Left ventricle myocardium superior (tissue), 1 donor: ENCODE measurements around the gene TTC24. TPM values are rescaled to one million over a fixed set of nuclear protein-coding genes. Genes with fewer than 3 reads are reported as not detected.
"Not testable (repeated sequence)": the region's sequence is repeated elsewhere in the genome, so short reads cannot be mapped to it uniquely, and the experiment has no call there.

Experiments
- ATAC-seq: fragments of 200-7000 bp; cut with Tn5 transposase; one replicate; pipeline ENCODE4 v1.9.1; 2020; ENCODE audit warnings: mild to moderate bottlenecking, moderate library complexity
- DNase-seq: peaks from one replicate; pipeline ENCODE4 v3.0.0-alpha.2; 2020
- intact Hi-C: fragments of 100-400 bp; cut with micrococcal nuclease; formaldehyde crosslinking; loops from one replicate; pipeline ENCODE4 v1.11.0; 2022
- total RNA-seq: library from RNA; stranded (reverse); fragmentation: NEBNext Ultra II Directional; extraction: Animal tissue kit (Norgen Biotek cat#: 25700); gene quantifications from one replicate; pipeline ENCODE4 v1.2.1, GENCODE V29; 2021
- donor health status: DM: no; HTN: yes; CAD: no; lungs with severe emphysema.

The TTC24 gene
- total RNA-seq, 1 donor from 2014 or later, result not detected

DNA sequence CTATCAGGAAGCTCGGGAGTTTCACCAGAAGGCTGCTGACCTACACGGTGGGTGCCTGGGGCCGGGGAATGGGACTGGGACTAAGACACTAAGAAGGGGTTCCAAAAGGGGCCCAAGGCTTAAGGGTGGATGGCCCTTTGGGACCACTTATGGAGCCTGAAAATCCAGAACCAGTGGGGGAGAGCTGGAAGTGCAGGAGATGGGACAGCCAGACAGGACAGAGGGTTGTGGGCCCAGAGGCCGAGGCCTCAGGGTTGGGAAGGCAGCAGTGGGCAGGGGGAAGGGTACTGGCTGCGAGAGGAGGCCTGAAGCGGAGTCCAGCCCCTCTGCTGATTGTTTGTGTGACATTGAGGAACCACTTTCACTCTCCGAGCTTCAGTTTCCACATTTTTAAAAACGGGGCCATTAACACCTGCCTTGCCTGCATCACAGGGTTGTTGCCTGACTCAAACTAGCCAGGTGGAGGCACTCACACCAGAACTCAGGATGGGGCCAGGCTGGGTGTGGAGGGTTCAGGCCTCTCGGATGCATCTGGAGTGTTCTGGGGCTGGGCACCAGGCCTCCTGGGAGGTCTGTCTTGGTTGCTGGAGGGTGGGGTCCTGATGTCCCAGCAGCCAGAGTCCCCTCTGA, 3.0 kb downstream of the TTC24 start:
- ATAC-seq, result no peak
- intact Hi-C loops, result no loop called here
- DNase-seq, result no peak

DNA sequence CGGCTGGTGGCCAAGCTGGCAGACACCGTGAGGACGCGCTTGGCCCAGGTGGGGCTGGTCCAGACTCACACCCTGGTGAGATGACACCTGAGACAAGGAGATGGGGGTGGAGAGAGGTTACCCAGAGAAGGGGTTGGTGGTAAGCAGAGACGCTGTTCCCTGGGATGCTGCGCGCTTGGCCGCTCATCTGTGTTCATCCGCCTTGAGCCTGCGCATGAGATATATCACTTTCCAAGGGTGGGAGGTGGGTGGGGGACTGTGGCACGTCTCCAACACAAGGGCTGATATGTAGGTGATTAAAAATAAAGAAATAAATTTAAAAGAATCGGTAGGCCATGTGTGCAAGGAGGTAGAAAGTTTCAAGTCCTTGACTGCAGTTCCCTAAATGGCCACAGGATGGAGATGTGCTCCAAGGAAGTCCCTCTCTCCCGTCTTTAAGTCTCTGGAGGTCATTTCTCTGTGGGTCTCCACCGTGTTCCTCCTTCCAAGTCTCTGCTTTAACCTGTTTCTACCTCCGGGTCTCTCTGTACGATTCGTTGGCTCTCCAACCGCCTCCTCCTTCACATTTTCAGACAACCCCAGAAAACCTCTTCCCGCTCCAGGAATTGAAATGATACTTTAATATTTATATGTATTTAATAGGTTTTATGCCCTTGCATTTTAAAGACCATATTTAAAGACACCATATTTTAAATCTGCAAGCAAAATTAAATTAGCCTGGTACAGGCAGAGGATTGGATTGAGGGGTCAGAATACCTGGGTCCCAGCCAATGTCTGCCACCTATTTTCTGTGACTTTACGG, 4.5 kb downstream of the TTC24 start:
- intact Hi-C loops, result loop anchor here (2.0 kb wide), 1 partner anchor 25 kb away; no protein-coding TSS in a partner anchor
- ATAC-seq (peak; percentile 58), DNase-seq (peak; percentile 37)

DNA sequence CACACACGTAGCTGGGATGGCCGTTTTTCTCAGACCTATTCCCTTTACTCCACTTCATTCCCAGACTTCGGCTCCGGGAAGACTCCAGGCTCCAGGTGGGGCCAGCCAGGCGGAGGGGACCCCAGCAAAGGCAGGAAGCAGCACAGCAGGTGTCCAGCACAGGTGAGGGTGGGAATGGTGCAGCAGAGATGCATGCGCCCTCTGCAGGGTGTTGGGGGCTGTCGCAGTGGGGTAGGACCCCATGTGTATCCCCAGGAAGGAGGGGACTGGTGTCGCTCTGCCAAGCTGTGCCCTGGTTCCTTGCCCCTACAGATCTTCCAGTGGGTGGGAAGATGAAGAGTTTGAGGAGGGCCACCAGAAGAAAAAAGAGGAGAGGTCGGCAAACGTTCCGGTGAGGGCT, 5.3 kb downstream of the TTC24 start:
- no peak for ATAC-seq

DNA sequence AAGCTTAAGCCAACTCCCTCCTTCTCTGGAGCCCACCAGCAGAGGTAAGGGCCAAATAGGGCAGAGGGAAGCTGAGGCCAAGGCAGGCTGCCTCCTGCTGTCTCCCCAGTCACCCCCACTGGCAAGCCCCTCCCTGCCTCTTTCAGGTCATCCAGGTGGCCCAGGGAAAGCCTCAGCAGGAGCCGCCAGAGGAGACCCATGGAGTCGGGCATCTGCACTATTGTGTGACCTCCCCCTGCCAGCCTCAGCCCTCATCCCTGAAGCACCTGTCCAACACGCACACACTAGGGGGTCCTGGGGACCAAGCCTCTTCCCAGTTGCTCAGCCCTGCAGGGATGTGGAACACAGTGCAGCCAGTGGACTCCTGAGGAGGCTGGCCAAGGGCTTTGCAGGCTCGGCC, 6.8 kb downstream of the TTC24 start:
- intact Hi-C loops, result no loop called here
- no peak for DNase-seq
- no peak for ATAC-seq

More for the DNA sequence above, 5.3 kb downstream of the TTC24 start:
- DNase-seq, result no peak
- intact Hi-C loops, result loop anchor here (2.0 kb wide), 1 partner anchor 24 kb away; no protein-coding TSS in a partner anchor

DNA sequence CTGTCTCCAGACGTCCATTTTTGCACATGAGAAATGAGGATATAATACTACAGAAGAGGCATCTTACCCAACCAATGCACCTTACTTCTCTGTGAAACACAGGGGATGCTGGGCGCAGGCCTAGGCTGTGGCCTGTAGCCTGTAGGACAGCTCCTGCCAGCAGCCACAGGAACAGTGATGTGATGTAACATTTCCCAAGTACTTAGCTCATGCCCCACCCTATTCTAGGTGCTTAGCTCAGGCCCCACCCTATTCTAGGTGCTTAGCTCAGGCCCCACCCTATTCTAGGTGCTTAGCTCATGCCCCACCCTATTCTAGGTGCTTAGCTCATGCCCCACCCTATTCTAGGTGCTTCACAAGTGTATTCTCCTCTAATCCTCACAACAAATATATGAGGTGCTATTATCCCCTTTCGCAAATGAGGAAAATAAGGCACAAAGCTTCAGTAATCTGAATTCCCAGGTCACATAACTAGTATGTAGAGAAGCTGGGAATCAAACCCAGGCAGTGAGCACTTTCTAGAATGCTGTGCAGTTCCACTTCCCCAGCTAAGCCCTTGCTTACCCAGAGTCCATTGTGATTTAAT, 7.5 kb downstream of the TTC24 start:
- DNase-seq (no peak), ATAC-seq (no peak)
- intact Hi-C loops, result no loop called here

DNA sequence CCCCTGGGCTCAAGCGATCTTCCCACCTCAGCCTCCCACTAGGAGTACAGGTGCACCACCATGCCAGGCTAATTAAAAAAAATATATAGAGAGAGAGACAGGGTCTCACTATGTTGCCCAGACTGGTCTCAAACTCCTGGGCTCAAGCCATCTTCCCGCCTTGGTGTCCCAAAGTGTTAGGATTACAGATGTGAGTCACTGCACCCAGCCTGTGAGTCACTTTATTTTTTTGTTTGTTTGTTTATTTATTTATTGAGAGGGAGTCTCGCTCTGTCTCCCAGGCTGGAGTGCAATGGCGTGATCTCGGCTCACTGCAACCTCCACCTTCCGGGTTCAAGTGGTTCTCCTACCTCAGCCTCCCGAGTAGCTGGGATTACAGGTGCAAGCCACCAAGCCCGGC, 8.4 kb downstream of the TTC24 start:
- DNase-seq, ATAC-seq, intact Hi-C loops: not testable (repeated sequence)

DNA sequence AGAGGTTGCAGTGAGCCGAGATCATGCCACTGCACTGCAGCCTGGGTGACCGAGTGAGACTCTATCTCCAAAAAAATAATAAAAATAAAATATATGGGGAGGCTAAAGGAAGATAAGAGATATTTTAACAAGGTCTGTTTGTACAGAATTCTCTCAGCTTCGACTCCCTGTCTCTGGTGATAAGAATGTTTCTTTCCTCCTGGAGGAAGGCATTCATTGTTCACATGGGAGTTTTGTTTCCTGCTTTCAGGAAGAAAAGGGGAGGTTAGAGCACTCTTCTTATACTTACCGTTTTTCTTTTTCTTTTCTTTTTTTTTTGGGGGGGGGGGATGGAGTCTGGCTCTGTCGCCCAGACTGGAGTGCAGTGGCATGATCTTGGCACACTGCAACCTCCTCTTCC, 10.0 kb downstream of the TTC24 start:
- DNase-seq, result no peak
- no peak for ATAC-seq
- intact Hi-C loops, result no loop called here

DNA sequence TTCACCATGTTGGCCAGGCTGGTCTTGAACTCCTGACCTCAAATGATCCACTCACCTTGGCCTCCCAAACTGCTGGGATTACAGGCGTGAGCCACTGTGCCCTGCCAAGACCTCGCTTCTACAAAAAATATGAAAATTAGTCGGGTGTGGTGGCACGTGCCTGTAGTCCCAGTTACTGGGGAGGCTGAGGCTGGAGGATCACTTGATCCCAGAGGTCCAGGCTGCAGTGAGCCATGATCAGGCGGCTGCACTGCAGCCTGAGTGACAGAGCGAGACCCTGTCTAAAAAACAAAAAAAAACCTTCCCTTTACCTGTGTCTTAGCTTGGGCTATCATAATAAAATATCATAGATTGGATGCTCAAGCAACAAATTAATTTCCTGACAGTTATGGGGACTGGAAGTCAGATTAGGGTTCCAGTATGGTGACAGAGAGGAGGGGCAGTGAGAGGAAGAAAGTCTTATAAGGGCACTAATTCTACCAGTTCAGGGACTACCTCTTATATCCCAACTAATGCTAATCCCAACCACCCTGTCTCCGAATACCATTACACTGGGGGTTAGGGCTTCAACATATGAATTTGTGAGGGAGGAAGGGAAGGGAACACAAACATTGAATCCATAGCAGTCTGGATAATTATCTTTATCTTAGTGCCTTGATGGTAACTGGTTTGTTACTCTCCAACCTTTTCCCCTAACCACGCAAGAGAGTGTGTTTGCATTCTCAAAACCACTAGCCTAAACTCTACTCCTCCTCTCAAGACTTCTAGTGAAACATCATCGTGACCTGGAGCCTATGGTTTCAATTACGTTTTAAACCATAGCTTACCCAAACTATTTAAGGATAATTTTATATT, 11.0 kb downstream of the TTC24 start:
- no peak for DNase-seq
- ATAC-seq, result no peak
- intact Hi-C loops, result no loop called here

DNA sequence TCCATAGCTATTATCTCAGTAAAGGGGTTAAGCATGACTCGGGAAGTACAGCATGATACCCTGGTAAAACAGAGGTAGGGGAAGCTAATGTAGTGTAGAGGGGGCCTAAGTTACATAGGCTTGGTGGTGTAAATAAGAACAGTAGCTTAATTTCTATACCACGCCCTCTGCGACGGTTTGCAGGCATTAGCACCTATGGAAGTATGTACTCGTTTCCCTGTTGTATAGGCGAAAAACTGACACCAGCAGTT, 11.6 kb downstream of the TTC24 start:
- ATAC-seq, result no peak
- intact Hi-C loops, result no loop called here
- no peak for DNase-seq

DNA sequence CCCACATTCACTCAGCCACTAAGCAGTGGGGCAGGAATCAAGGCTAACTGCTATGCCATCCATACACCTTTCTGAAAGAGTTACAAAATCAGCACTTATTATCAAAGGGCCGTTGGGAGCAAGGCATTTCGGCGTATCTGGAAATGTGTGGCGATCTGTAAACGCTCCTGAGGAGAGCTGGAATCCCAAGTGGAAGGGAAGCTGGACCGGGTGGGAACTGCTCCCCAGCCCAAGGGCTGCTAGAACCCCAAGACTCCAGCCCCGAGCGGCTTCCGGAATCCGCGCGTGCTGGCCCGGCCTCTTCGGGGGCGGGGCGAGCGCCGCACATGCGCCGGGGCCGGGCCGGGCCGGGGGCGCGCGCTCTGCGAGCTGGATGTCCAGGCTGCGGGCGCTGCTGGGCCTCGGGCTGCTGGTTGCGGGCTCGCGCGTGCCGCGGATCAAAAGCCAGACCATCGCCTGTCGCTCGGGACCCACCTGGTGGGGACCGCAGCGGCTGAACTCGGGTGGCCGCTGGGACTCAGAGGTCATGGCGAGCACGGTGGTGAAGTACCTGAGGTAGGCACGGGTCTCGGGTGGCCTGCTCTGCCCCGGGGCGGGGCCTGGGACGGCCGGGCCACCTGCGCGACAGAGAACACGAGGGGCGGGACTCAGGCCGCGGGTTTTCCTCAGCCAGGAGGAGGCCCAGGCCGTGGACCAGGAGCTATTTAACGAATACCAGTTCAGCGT, 12.1 kb downstream of the TTC24 start, which contains the start of gene NAXE:
TSS of gene NAXE (plus strand) at position 345 of the 726 bp plus-strand sequence. CDS start at position 374, 29 bp downstream.
- intact Hi-C loops, result no loop called here

DNA sequence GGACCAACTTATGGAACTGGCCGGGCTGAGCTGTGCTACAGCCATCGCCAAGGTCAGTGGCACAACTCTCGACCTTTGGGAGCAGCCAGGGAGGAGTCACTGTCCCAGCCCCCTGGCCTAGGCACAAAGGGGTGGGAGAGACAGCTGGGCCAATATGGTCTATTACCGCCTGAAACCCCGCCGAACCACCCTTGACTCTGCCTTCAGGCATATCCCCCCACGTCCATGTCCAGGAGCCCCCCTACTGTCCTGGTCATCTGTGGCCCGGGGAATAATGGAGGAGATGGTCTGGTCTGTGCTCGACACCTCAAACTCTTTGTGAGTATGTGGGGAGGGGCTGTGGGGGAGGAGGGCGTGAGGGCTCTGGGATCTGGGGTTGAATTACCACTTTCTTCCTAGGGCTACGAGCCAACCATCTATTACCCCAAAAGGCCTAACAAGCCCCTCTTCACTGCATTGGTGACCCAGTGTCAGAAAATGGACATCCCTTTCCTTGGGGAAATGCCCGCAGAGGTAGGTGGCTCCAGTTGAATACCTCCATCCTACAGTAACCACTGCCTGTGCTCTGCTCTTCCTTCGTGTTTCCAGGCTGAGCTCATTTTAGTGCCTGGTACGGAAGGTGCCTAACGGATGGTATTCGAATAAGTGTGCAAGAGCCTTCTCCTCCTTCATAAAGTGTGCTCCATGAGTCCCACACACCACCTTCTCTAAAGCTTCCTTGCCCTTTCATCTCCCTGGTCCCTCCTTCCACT, 12.8 kb downstream of the TTC24 start:
- intact Hi-C loops, result no loop called here
- ATAC-seq (peak; percentile 2), DNase-seq (no peak)

More for the DNA sequence above, 12.1 kb downstream of the TTC24 start, which contains the start of gene NAXE:
- ATAC-seq (peak; percentile 98), DNase-seq (peak; percentile 85)

DNA sequence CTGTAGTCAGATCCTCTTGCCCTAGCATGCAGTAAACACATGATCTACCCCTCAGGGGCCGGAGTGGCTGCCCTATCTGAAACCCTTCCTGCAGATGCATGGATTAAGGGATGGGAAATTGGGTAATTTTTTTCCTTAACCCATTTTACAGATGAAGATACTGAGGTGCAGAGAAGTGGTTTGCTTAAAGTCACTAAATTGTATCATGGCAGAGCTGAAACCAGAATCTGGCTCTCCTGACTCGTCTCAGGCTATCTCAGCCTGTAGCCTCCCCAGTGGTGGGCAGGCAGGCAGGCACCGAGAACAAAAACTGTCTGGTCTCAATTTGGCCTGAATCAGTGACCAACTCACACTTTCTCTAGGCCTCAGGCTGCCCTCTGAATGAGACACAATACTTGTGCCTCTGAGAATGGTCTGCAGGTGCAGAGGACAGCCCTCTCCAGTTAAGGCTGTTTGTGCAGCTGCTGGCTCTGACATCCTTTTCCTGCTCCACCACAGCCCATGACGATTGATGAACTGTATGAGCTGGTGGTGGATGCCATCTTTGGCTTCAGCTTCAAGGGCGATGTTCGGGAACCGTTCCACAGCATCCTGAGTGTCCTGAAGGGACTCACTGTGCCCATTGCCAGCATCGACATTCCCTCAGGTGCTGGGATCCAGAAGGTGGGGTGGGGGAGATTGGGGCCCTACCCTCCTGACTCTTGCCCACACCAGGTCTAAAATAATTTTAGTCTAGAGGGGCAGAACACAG, 13.6 kb downstream of the TTC24 start:
- no peak for ATAC-seq
- intact Hi-C loops, result no loop called here
- DNase-seq, result no peak

DNA sequence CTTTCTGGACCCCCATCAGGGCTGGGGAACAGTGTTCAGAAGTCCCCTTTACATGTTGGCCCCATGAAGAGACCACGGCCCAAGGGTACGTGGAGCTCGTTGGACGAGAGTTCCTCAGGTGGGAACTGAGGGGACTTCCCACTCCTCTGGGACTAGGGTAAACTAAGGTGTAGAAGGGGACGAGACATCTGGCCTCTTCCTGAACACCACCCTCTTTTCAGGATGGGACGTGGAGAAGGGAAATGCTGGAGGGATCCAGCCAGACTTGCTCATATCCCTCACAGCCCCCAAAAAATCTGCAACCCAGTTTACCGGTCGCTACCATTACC, 14.1 kb downstream of the TTC24 start:
- no peak for DNase-seq
- ATAC-seq, result no peak
- intact Hi-C loops, result no loop called here

DNA sequence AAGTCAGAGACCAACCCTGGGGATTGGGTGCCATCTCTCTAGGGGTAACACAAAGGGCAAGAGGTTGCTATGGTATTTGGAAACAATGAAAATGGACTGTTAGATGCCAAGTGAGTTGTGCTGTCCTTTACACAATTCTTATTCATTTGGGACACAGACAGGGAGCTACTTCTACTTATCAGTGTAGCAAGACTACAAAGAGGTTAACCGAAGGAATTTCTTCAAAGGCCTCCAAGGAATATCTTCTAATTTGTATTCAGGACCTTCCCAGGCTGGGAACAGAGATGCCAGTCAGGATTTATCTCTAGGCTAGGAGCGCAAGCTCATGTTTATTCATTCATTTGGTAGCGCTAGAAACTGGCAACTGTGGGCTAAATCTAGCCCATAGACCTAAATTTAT, 14.7 kb downstream of the TTC24 start:
- no peak for ATAC-seq
- DNase-seq, result no peak
- intact Hi-C loops, result no loop called here

DNA sequence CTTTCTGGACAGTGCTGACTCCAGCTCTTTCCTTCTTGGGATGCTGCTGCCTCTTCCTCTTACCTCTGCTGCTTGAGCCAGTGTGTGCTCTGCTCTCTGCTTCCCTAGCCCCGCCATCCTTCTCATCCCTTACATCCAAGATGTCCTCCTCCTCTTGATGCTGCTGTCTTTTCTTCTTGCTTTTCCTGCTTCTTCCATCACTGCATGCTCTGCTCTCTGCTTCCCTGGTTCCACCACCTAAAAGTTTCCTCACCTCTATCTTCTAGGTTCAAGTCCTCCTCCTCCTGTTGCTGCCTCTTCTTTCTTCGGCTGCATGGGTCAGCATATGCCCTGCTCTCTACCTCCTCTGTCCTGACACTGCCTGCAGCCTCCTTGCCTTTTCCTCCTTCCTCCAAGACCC, 15.5 kb downstream of the TTC24 start:
- DNase-seq (no peak), ATAC-seq (no peak)
- intact Hi-C loops, result no loop called here

DNA sequence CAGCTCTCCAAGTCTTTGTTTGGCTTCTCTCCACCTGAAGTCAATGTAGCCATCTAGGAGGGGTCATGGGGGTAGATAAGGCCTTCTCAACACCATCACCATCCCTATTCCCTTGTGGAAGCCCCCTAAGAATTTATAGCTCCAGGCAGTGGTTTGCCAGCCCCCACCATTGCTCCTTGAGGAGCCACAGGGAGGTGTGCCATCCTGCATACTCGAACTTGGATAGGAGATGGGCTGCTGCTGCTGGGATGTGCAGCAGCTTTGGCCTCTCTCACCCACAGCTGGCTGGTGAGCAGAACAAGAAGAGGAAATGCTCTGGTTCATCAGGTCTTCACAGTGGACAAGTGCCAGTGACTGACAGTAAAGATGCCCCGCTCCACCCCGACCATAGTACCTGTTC, 16.9 kb downstream of the TTC24 start:
- no peak for ATAC-seq
- intact Hi-C loops, result no loop called here
- no peak for DNase-seq

DNA sequence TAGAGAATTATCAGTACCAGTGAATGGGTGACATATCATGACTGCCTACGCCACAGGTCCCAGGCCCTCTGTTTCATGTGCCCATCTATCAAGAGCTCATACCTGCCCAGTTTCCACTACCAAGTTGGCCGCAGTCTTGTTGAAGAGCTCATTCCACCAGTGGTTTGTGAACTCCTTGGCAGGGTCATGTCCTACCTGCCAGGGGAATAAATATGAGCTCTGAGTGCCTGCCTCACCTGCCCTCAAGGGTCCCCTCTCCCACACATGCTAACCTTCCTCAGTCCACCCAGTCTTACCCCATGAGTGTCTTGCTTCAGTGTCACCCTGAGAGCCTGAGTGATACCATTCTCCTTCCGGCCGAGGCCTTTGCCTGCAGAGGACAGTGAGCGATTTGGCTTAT, 18.6 kb downstream of the TTC24 start:
- DNase-seq (no peak), ATAC-seq (no peak)
- intact Hi-C loops, result no loop called here
